Panc1 (cell line): ENCODE data around the gene OSBPL8. TPM values are rescaled to one million over a fixed set of nuclear protein-coding genes. Genes with fewer than 3 reads are reported as not detected.

Experiments
- ATAC-seq: fragments of 200-7000 bp; cut with Tn5 transposase; 2 replicates; pipeline ENCODE4 v1.9.1; 2020; ENCODE audit warnings: mild to moderate bottlenecking, moderate library complexity
- BruUV-seq: library from RNA; stranded (reverse); fragments of 400-500 nt; replicated peaks from 2 replicates; lab custom pipeline; 2021; lab: Mats Ljungman, UMichigan
- CTCF ChIA-PET: fragments of 300-600 bp; sonication (Branson Sonifier 250); formaldehyde crosslinking; loops from one replicate; lab custom pipeline; 2022; ENCODE audit warnings: antibody characterized with exemption; lab: Charles Lee
- POLR2A ChIA-PET: fragments of 300-600 bp; sonication (Branson Sonifier 250); formaldehyde crosslinking; loops from one replicate; lab custom pipeline; 2022; ENCODE audit warnings: antibody characterized with exemption; lab: Charles Lee
- DNase-seq: peaks from one replicate; pipeline ENCODE4 v3.0.0-alpha.2; 2010; ENCODE audit warnings: low read depth, low spot score
- H3K27ac ChIP-seq: 2 replicates; pipeline ENCODE4 v1.5.1; 2011; ENCODE audit warnings: mild to moderate bottlenecking, low read length, inconsistent platforms
- H3K27me3 ChIP-seq: fragments of 200-500 bp; sonication (Bioruptor generic); 2 replicates; pipeline ENCODE4 v1.6.0; 2014; ENCODE audit warnings: low read length, inconsistent platforms; ENCODE audit not compliant: control insufficient read depth, insufficient read depth
- H3K36me3 ChIP-seq: fragments of 200-500 bp; sonication (Bioruptor generic); 2 replicates; pipeline ENCODE4 v1.5.1; 2014; ENCODE audit warnings: inconsistent platforms, mild to moderate bottlenecking, low read length, moderate library complexity; ENCODE audit not compliant: control insufficient read depth, insufficient read depth
- H3K4me1 ChIP-seq: 2 replicates; pipeline ENCODE4 v1.5.1; 2011; ENCODE audit warnings: inconsistent platforms, mild to moderate bottlenecking, low read length, moderate library complexity; ENCODE audit not compliant: control insufficient read depth, insufficient read depth
- H3K4me3 ChIP-seq, 2 experiments: 2 replicates each; pipeline ENCODE4 v1.5.1; 2011 to 2012; ENCODE audit warnings: low read depth in 2 of 2, low read length in 2 of 2, mild to moderate bottlenecking in 2 of 2, inconsistent platforms in 1 of 2, moderate library complexity in 1 of 2
- H3K9me3 ChIP-seq: fragments of 200-500 bp; sonication (Bioruptor generic); 2 replicates; pipeline ENCODE4 v1.5.1; 2014; ENCODE audit warnings: low read depth, mild to moderate bottlenecking, inconsistent platforms, low read length, moderate library complexity; ENCODE audit not compliant: control insufficient read depth, insufficient read depth
- POLR2AphosphoS5 ChIP-seq: IDR thresholded peaks from 2 replicates; pipeline ENCODE4 v1.6.1; 2012; ENCODE audit warnings: mild to moderate bottlenecking, low read depth, low read length, moderate library complexity
- SIN3A ChIP-seq: IDR thresholded peaks from 2 replicates; pipeline ENCODE4 v1.6.1; 2012; ENCODE audit warnings: low read depth, mild to moderate bottlenecking, low read length, moderate library complexity, borderline replicate concordance; ENCODE audit not compliant: insufficient read depth
- TCF7L2 ChIP-seq: IDR thresholded peaks from 2 replicates; pipeline ENCODE4 v1.6.1; 2011; ENCODE audit warnings: mild to moderate bottlenecking, low read depth, low read length, inconsistent platforms
- in situ Hi-C: cut with HindIII; loops from 2 replicates; pipeline ENCODE4 v1.10.0; 2016; ENCODE audit warnings: low sequenced_read_pairs, low pct_unique_long_range_greater_than_20kb
- intact Hi-C: fragments of 100-400 bp; cut with micrococcal nuclease; formaldehyde crosslinking; loops from one replicate; pipeline ENCODE4 v1.10.0; 2022; ENCODE audit not compliant: unreplicated experiment
- total RNA-seq: library from RNA; stranded (reverse); gene quantifications from one replicate; pipeline ENCODE4 v1.2.1, GENCODE V29; 2021; ENCODE audit not compliant: unreplicated experiment
- TF ChIP-seq, protein P1 (sequence below), 2 experiments: IDR thresholded peaks; 2 replicates each; pipeline ENCODE4 v1.6.1; 2011 to 2012; ENCODE audit warnings: low read depth in 2 of 2, control low read depth in 1 of 2, low read length in 1 of 2, mild to moderate bottlenecking in 1 of 2, moderate library complexity in 1 of 2; ENCODE audit not compliant: insufficient read depth in 1 of 2
- TF ChIP-seq, protein P2 (sequence below): fragments of 450-650 bp; IDR thresholded peaks from 2 replicates; pipeline ENCODE4 v1.5.1; 2017; ENCODE audit warnings: mild to moderate bottlenecking

OSBPL8 gene
- total RNA-seq, 1 experiment from 2014 or later: 76.9 TPM

DNA sequence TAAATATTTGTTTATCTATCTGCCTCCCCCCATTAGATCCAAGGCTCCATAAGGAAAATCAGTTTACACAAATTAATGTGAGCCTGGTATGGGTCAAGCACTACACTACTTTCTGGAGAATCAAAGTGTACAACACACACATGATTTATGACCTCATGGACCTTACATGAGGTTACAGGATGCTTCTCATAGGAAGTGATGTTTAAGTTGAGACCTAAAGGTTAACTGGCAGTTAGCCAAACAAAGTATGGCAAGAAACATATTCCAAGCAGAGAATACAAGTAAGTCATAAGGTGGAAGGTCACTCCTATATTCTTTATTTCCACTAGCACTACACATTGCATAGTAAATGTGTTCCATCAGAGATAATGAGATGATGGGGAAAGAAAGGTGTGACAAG lies 39.2 kb downstream of the OSBPL8 start:
- ChIA-PET CTCF (no interaction called here), POLR2A (no interaction called here)
- ATAC-seq: no peak
- H3K4me3 ChIP-seq: no peak overlapping the region
- in situ Hi-C loops: no loop called here
- intact Hi-C loops: no loop called here
- no peaks in the 10 kb centered on the region for H3K36me3 ChIP-seq
- DNase-seq: no peak
- TF ChIP-seq TCF7L2 (no peak), SIN3A (no peak), POLR2AphosphoS5 (no peak)
- TF ChIP-seq, protein P1, sequence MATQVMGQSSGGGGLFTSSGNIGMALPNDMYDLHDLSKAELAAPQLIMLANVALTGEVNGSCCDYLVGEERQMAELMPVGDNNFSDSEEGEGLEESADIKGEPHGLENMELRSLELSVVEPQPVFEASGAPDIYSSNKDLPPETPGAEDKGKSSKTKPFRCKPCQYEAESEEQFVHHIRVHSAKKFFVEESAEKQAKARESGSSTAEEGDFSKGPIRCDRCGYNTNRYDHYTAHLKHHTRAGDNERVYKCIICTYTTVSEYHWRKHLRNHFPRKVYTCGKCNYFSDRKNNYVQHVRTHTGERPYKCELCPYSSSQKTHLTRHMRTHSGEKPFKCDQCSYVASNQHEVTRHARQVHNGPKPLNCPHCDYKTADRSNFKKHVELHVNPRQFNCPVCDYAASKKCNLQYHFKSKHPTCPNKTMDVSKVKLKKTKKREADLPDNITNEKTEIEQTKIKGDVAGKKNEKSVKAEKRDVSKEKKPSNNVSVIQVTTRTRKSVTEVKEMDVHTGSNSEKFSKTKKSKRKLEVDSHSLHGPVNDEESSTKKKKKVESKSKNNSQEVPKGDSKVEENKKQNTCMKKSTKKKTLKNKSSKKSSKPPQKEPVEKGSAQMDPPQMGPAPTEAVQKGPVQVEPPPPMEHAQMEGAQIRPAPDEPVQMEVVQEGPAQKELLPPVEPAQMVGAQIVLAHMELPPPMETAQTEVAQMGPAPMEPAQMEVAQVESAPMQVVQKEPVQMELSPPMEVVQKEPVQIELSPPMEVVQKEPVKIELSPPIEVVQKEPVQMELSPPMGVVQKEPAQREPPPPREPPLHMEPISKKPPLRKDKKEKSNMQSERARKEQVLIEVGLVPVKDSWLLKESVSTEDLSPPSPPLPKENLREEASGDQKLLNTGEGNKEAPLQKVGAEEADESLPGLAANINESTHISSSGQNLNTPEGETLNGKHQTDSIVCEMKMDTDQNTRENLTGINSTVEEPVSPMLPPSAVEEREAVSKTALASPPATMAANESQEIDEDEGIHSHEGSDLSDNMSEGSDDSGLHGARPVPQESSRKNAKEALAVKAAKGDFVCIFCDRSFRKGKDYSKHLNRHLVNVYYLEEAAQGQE (IDR thresholded peaks at IDR 0.05; ENCODE audit: insufficient read depth in 1 of 2, low read depth in 2 of 2, low read length in 1 of 2): no peak
- TF ChIP-seq, protein P2, sequence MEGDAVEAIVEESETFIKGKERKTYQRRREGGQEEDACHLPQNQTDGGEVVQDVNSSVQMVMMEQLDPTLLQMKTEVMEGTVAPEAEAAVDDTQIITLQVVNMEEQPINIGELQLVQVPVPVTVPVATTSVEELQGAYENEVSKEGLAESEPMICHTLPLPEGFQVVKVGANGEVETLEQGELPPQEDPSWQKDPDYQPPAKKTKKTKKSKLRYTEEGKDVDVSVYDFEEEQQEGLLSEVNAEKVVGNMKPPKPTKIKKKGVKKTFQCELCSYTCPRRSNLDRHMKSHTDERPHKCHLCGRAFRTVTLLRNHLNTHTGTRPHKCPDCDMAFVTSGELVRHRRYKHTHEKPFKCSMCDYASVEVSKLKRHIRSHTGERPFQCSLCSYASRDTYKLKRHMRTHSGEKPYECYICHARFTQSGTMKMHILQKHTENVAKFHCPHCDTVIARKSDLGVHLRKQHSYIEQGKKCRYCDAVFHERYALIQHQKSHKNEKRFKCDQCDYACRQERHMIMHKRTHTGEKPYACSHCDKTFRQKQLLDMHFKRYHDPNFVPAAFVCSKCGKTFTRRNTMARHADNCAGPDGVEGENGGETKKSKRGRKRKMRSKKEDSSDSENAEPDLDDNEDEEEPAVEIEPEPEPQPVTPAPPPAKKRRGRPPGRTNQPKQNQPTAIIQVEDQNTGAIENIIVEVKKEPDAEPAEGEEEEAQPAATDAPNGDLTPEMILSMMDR: no peak
- H3K4me1 ChIP-seq: no peaks in the 10 kb centered on the region
- H3K27ac ChIP-seq: no peak overlapping the region
- peaks cover 3% of the 10 kb centered on the region; the same call in 1 of the 2 replicates for H3K9me3 ChIP-seq
- no peaks in the 10 kb centered on the region for H3K27me3 ChIP-seq
- no TSS peak for BruUV-seq

DNA sequence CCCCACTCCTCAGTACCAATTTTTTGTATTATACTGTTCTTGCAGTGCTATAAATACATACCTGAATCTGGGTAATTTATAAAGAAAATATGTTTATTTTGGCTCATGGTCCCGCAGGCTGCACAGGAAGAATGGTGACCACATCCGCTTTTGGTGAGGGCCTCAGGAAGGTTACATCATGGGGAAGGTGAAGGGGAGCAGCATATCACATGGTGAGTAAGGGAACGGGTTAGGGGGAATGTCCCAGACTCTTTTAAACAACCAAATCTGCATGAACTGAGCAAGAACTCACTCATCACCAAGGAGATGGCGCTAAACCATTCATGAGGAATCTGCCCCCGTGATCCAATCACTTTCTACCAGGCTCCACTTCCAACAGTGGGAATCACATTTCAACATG lies 40.0 kb downstream of the OSBPL8 start:
- ChIA-PET CTCF (no interaction called here), POLR2A (no interaction called here)
- Histone ChIP-seq H3K9me3 (peaks cover 3% of the 10 kb centered on the region; the same call in 1 of the 2 replicates), H3K36me3 (no peaks in the 10 kb centered on the region), H3K4me1 (no peaks in the 10 kb centered on the region), H3K4me3 (no peak overlapping the region), H3K27ac (no peak overlapping the region), H3K27me3 (no peaks in the 10 kb centered on the region)
- in situ Hi-C loops: no loop called here
- ATAC-seq (no peak), DNase-seq (no peak)
- intact Hi-C loops: no loop called here
- BruUV-seq: no TSS peak
- TF ChIP-seq TCF7L2: no peak
- TF ChIP-seq SIN3A: no peak
- TF ChIP-seq, protein P1 (IDR thresholded peaks at IDR 0.05; ENCODE audit: insufficient read depth in 1 of 2, low read depth in 2 of 2, low read length in 1 of 2): no peak
- TF ChIP-seq, protein P2: no peak
- TF ChIP-seq POLR2AphosphoS5: no peak
